Lung (tissue), 12 donors: ENCODE data around the gene AKT1S1. TPM values are rescaled to one million over a fixed set of nuclear protein-coding genes. Genes with fewer than 3 reads are reported as not detected.

Experiments
- ATAC-seq: fragments of 200-7000 bp; cut with Tn5 transposase; one replicate; pipeline ENCODE4 v1.9.1; 2020; ENCODE audit warnings: moderate number of reproducible peaks; ENCODE audit not compliant: insufficient read depth, low FRiP score
- DNase-seq, 3 donors: peaks; one replicate each; pipeline ENCODE4 v3.0.0-alpha.2; 2013 to 2017
- H3K27ac ChIP-seq, 2 donors: one replicate each; pipeline ENCODE4 v1.5.1; 2013; ENCODE audit warnings: mild to moderate bottlenecking in 2 of 2, moderate library complexity in 2 of 2, control low read depth in 1 of 2, inconsistent platforms in 1 of 2, low read depth in 1 of 2, low read length in 1 of 2
- H3K27me3 ChIP-seq, 3 donors: one replicate each; pipeline ENCODE4 v1.5.1; 2013; ENCODE audit warnings: low read length in 2 of 3; ENCODE audit not compliant: control insufficient read depth in 3 of 3, insufficient read depth in 3 of 3
- H3K36me3 ChIP-seq, 4 donors: one replicate each; pipeline ENCODE4 v1.5.1; 2013; ENCODE audit warnings: low read length in 4 of 4, mild to moderate bottlenecking in 1 of 4, moderate library complexity in 1 of 4; ENCODE audit not compliant: control insufficient read depth in 4 of 4, insufficient read depth in 4 of 4
- H3K4me1 ChIP-seq, 5 donors: one replicate each; pipeline ENCODE4 v1.5.1; 2013; ENCODE audit warnings: low read length in 5 of 5, mild to moderate bottlenecking in 2 of 5, moderate library complexity in 1 of 5; ENCODE audit not compliant: control insufficient read depth in 5 of 5, insufficient read depth in 5 of 5
- H3K4me3 ChIP-seq: one replicate; pipeline ENCODE4 v1.5.1; 2013; ENCODE audit warnings: mild to moderate bottlenecking, control low read depth, moderate library complexity
- H3K9ac ChIP-seq, 2 donors: one replicate each; pipeline ENCODE4 v1.5.1; 2013; ENCODE audit warnings: low read length in 2 of 2, control low read depth in 1 of 2; ENCODE audit not compliant: insufficient read depth in 1 of 2
- H3K9me3 ChIP-seq, 4 donors: one replicate each; pipeline ENCODE4 v1.5.1; 2013; ENCODE audit warnings: low read length in 3 of 4, mild to moderate bottlenecking in 1 of 4, moderate library complexity in 1 of 4; ENCODE audit not compliant: control insufficient read depth in 4 of 4, insufficient read depth in 3 of 4
- CTCF ChIP-seq: IDR thresholded peaks from 2 replicates; pipeline ENCODE4 v1.5.1; 2012; ENCODE audit warnings: mild to moderate bottlenecking; ENCODE audit errors: control extremely low read depth, extremely low read depth
- WGBS, 2 donors: extraction: QIAGEN DNeasy Blood & Tissue Kit; methylation state at CpG; one replicate each; pipeline ENCODE4 v1.1.7; 2013; 5-methylcytosine and 5-hydroxymethylcytosine counted together
- polyA plus RNA-seq, 2 donors: library from polyadenylated mRNA; stranded (reverse); fragments of 200-250 nt; gene quantifications; one replicate each; pipeline ENCODE4 v1.2.1, GENCODE V29; 2013
- total RNA-seq, 2 donors: library from RNA; depleted of rRNA in 1 of 2; stranded (reverse); fragments of >200 nt in 1 of 2; gene quantifications; one replicate each; pipeline ENCODE4 v1.2.1, GENCODE V29; 2014 to 2021
- donor health status: control.
- donor health status: control.
- donor health status: Bipolar disorder and iron deficiency.
- donor health status: healthy.
- donor health status: DM: yes; HTN: yes; CAD: no.

AKT1S1 gene
- total and polyA plus RNA-seq, 4 donors = 6.7 to 46.4 (median 35.9) TPM

GRCh38 chr19:49850487-49851342, 26.4 kb downstream of the AKT1S1 start, which contains the start of gene PTOV1:
TSS of gene PTOV1 (plus strand) at chr19:49851159.
- peak; percentile 93 for ATAC-seq
- Histone ChIP-seq H3K27me3 (no peaks in the 10 kb centered on the region), H3K27ac (peak within 1 kb of the TSS; percentile 99), H3K4me3 (peak within 1 kb of the TSS; percentile 87), H3K36me3 (peaks cover 0 to 22% (median 11%) of the 10 kb centered on the region in 4 donors), H3K9ac (peak within 1 kb of the TSS; percentile 85 to 97), H3K9me3 (peaks cover 0 to 8% (median under 1%) of the 10 kb centered on the region in 4 donors), H3K4me1 (peaks cover 0 to 22% (median 13%) of the 10 kb centered on the region in 5 donors)
- TF ChIP-seq CTCF = no peak
- peak; percentile 93 to 94 (median 93) for DNase-seq
- 1% methylated on average over 90 to 98 of the region's 98 CpGs for WGBS, 2 donors

- DNase-seq = no peak
- WGBS, 2 donors = 53 to 65% methylated on average over 12 of the region's 12 CpGs
These were observed 27.0 kb downstream of the AKT1S1 start for GRCh38 chr19:49850221-49850486.

GRCh38 chr19:49849433-49850220, 27.5 kb downstream of the AKT1S1 start:
- H3K27ac ChIP-seq = peak overlapping the region; percentile 69 to 80
- DNase-seq (no peak), ATAC-seq (no peak)
- H3K9ac ChIP-seq = no peak overlapping the region
- no peak overlapping the region for H3K4me3 ChIP-seq
- H3K27me3 ChIP-seq = no peaks in the 10 kb centered on the region
- H3K9me3 ChIP-seq = peaks cover 0 to 8% (median under 1%) of the 10 kb centered on the region in 4 donors
- WGBS, 2 donors = 91% methylated on average over 15 of the region's 15 CpGs
- peaks cover 0 to 16% (median 2%) of the 10 kb centered on the region in 4 donors for H3K36me3 ChIP-seq
- TF ChIP-seq CTCF = no peak
- peaks cover 0 to 22% (median 13%) of the 10 kb centered on the region in 5 donors for H3K4me1 ChIP-seq

More at GRCh38 chr19:49850221-49850486, 27.0 kb downstream of the AKT1S1 start:
- no peak overlapping the region for H3K9ac ChIP-seq
- no peak for ATAC-seq
- peak overlapping the region; percentile 69 to 80 for H3K27ac ChIP-seq
- H3K36me3 ChIP-seq = peaks cover 0 to 20% (median 6%) of the 10 kb centered on the region in 4 donors
- peaks cover 0 to 8% (median under 1%) of the 10 kb centered on the region in 4 donors for H3K9me3 ChIP-seq
- H3K4me1 ChIP-seq = peaks cover 0 to 22% (median 13%) of the 10 kb centered on the region in 5 donors
- H3K4me3 ChIP-seq = no peak overlapping the region
- TF ChIP-seq CTCF = no peak
- H3K27me3 ChIP-seq = no peaks in the 10 kb centered on the region
